ENCODE measurements around the gene MOAP1. TPM values are rescaled to one million over a fixed set of nuclear protein-coding genes. Genes with fewer than 3 reads are reported as not detected.

MOAP1 gene
- total and polyA plus RNA-seq, 4 donors, result 22.3 to 48.6 (median 31.2) TPM

GRCh38 chr14:93156693-93157369 lies 27.9 kb downstream of the MOAP1 start:
- Histone ChIP-seq H3K27me3 (ENCODE audit: control insufficient read depth in 3 of 3, insufficient read depth in 3 of 3, low read length in 2 of 3) (no peaks in the 10 kb centered on the region), H3K4me3 (no peak overlapping the region), H3K9ac (ENCODE audit: insufficient read depth in 1 of 2, low read length in 2 of 2) (no peak overlapping the region), H3K36me3 (ENCODE audit: control insufficient read depth in 4 of 4, insufficient read depth in 4 of 4, low read length in 4 of 4) (no peaks in the 10 kb centered on the region), H3K9me3 (ENCODE audit: control insufficient read depth in 4 of 4, insufficient read depth in 3 of 4, low read length in 3 of 4) (no peaks in the 10 kb centered on the region), H3K4me1 (ENCODE audit: control insufficient read depth in 5 of 5, insufficient read depth in 5 of 5, low read length in 5 of 5) (no peaks in the 10 kb centered on the region), H3K27ac (ENCODE audit: low read depth in 1 of 2, low read length in 1 of 2) (no peak overlapping the region)
- TF ChIP-seq CTCF (IDR thresholded peaks at IDR 0.05; ENCODE audit: control extremely low read depth, extremely low read depth), result no peak
- DNase-seq, result no peak
- 76 to 85% methylated on average over 8 of the region's 8 CpGs for WGBS, 2 donors
- ATAC-seq (ENCODE audit: insufficient read depth, low FRiP score), result no peak

GRCh38 chr14:93155667-93156066 lies 29.0 kb downstream of the MOAP1 start:
- no peaks in the 10 kb centered on the region for H3K36me3 ChIP-seq (ENCODE audit: control insufficient read depth in 4 of 4, insufficient read depth in 4 of 4, low read length in 4 of 4)
- H3K9ac ChIP-seq (ENCODE audit: insufficient read depth in 1 of 2, low read length in 2 of 2), result no peak overlapping the region
- H3K9me3 ChIP-seq (ENCODE audit: control insufficient read depth in 4 of 4, insufficient read depth in 3 of 4, low read length in 3 of 4), result no peaks in the 10 kb centered on the region
- no peak for TF ChIP-seq CTCF (IDR thresholded peaks at IDR 0.05; ENCODE audit: control extremely low read depth, extremely low read depth)
- WGBS, 2 donors, result 67 to 72% methylated on average over 2 of the region's 2 CpGs
- no peak overlapping the region for H3K4me3 ChIP-seq
- H3K27ac ChIP-seq (ENCODE audit: low read depth in 1 of 2, low read length in 1 of 2), result no peak overlapping the region
- ATAC-seq (ENCODE audit: insufficient read depth, low FRiP score), result no peak
- H3K27me3 ChIP-seq (ENCODE audit: control insufficient read depth in 3 of 3, insufficient read depth in 3 of 3, low read length in 2 of 3), result no peaks in the 10 kb centered on the region
- DNase-seq, result no peak
- no peaks in the 10 kb centered on the region for H3K4me1 ChIP-seq (ENCODE audit: control insufficient read depth in 5 of 5, insufficient read depth in 5 of 5, low read length in 5 of 5)

GRCh38 chr14:93153121-93153520 lies 31.6 kb downstream of the MOAP1 start:
- Histone ChIP-seq H3K4me3 (no peak overlapping the region), H3K27ac (ENCODE audit: low read depth in 1 of 2, low read length in 1 of 2) (no peak overlapping the region), H3K27me3 (ENCODE audit: control insufficient read depth in 3 of 3, insufficient read depth in 3 of 3, low read length in 2 of 3) (no peaks in the 10 kb centered on the region), H3K9me3 (ENCODE audit: control insufficient read depth in 4 of 4, insufficient read depth in 3 of 4, low read length in 3 of 4) (no peaks in the 10 kb centered on the region), H3K9ac (ENCODE audit: insufficient read depth in 1 of 2, low read length in 2 of 2) (no peak overlapping the region), H3K4me1 (ENCODE audit: control insufficient read depth in 5 of 5, insufficient read depth in 5 of 5, low read length in 5 of 5) (no peaks in the 10 kb centered on the region), H3K36me3 (ENCODE audit: control insufficient read depth in 4 of 4, insufficient read depth in 4 of 4, low read length in 4 of 4) (no peaks in the 10 kb centered on the region)
- no peak for TF ChIP-seq CTCF (IDR thresholded peaks at IDR 0.05; ENCODE audit: control extremely low read depth, extremely low read depth)
- WGBS, 2 donors, result 67 to 69% methylated on average over 7 of the region's 7 CpGs
- DNase-seq (no peak), ATAC-seq (ENCODE audit: insufficient read depth, low FRiP score) (no peak)

Measured in lung (tissue), 12 donors.